Liver (tissue), 9 donors: Measurements from ENCODE around the gene EDDM13. TPM values are rescaled to one million over a fixed set of nuclear protein-coding genes. Genes with fewer than 3 reads are reported as not detected.

Source experiments
- DNase-seq: peaks from one replicate; pipeline ENCODE4 v3.0.0-alpha.2; 2017; ENCODE audit warnings: low spot score
- H3K27ac ChIP-seq, 2 donors: one replicate each; pipeline ENCODE4 v1.7.0; 2013; ENCODE audit warnings: inconsistent platforms in 2 of 2, low read length in 2 of 2, control low read depth in 1 of 2, low read depth in 1 of 2, mild to moderate bottlenecking in 1 of 2
- H3K27me3 ChIP-seq, 4 donors: one replicate each; pipeline versions ENCODE4 v1.6.1 to v1.7.0; 2013; ENCODE audit warnings: low read length in 3 of 4, inconsistent platforms in 1 of 4, mild to moderate bottlenecking in 1 of 4, moderate library complexity in 1 of 4; ENCODE audit not compliant: control insufficient read depth in 4 of 4, insufficient read depth in 4 of 4
- H3K36me3 ChIP-seq, 4 donors: one replicate each; pipeline versions ENCODE4 v1.6.1 to v1.7.0; 2013; ENCODE audit warnings: low read length in 3 of 4, mild to moderate bottlenecking in 3 of 4, low read depth in 1 of 4, moderate library complexity in 1 of 4; ENCODE audit not compliant: control insufficient read depth in 4 of 4, insufficient read depth in 3 of 4
- H3K4me1 ChIP-seq, 4 donors: one replicate each; pipeline versions ENCODE4 v1.6.1 to v1.7.0; 2013; ENCODE audit warnings: low read length in 3 of 4, mild to moderate bottlenecking in 3 of 4, moderate library complexity in 1 of 4; ENCODE audit not compliant: control insufficient read depth in 4 of 4, insufficient read depth in 4 of 4
- H3K4me3 ChIP-seq, 3 donors: one replicate each; pipeline versions ENCODE4 v1.6.1 to v1.7.0; 2013; ENCODE audit warnings: low read length in 3 of 3, control low read depth in 1 of 3, low read depth in 1 of 3, mild to moderate bottlenecking in 1 of 3
- H3K9ac ChIP-seq, 2 donors: one replicate each; pipeline ENCODE4 v1.7.0; 2013; ENCODE audit warnings: low read length in 2 of 2, mild to moderate bottlenecking in 2 of 2, moderate library complexity in 2 of 2, control low read depth in 1 of 2, low read depth in 1 of 2
- H3K9me3 ChIP-seq, 4 donors: one replicate each; pipeline versions ENCODE4 v1.6.1 to v1.7.0; 2013; ENCODE audit warnings: low read length in 3 of 4; ENCODE audit not compliant: control insufficient read depth in 4 of 4
- ATF3 ChIP-seq: IDR thresholded peaks from 2 replicates; pipeline ENCODE4 v1.6.1; 2016; ENCODE audit warnings: antibody characterized with exemption
- CTCF ChIP-seq: fragments of 150-350 bp; IDR thresholded peaks from 2 replicates; pipeline ENCODE4 v1.5.1; 2017; ENCODE audit warnings: improper control_type of control experiment, low read depth, low read length; ENCODE audit not compliant: missing input control
- EGR1 ChIP-seq, 2 donors: IDR thresholded peaks; 2 replicates each; pipeline ENCODE4 v1.6.1; 2016 to 2018; ENCODE audit warnings: antibody characterized with exemption in 2 of 2, low read depth in 2 of 2
- FOXA1 ChIP-seq: IDR thresholded peaks from 2 replicates; pipeline ENCODE4 v1.6.1; 2016; ENCODE audit warnings: antibody characterized with exemption
- FOXA2 ChIP-seq: IDR thresholded peaks from 2 replicates; pipeline ENCODE4 v1.6.1; 2016; ENCODE audit warnings: antibody characterized with exemption
- GABPA ChIP-seq, 2 donors: IDR thresholded peaks in 1 of 2; conservative IDR thresholded peaks in 1 of 2; 2 replicates each; pipeline ENCODE4 v1.6.1; 2016; ENCODE audit warnings: antibody characterized with exemption in 2 of 2, mild to moderate bottlenecking in 1 of 2, moderate library complexity in 1 of 2
- HNF4A ChIP-seq, 2 donors: conservative IDR thresholded peaks; 2 replicates each; pipeline ENCODE4 v1.6.1; 2016; ENCODE audit warnings: antibody characterized with exemption in 2 of 2, mild to moderate bottlenecking in 2 of 2
- JUND ChIP-seq, 2 donors: IDR thresholded peaks; 2 replicates each; pipeline ENCODE4 v1.6.1; 2016; ENCODE audit warnings: antibody characterized with exemption in 2 of 2
- RXRA ChIP-seq, 2 donors: IDR thresholded peaks; 2 replicates each; pipeline ENCODE4 v1.6.1; 2017 to 2018; ENCODE audit warnings: antibody characterized with exemption in 2 of 2, mild to moderate bottlenecking in 1 of 2
- SP1 ChIP-seq: IDR thresholded peaks from 2 replicates; pipeline ENCODE4 v1.6.1; 2018; ENCODE audit warnings: antibody characterized with exemption, mild to moderate bottlenecking
- YY1 ChIP-seq: IDR thresholded peaks from 2 replicates; pipeline ENCODE4 v1.6.1; 2016; ENCODE audit warnings: antibody characterized with exemption, mild to moderate bottlenecking
- WGBS: extraction: QIAGEN DNeasy Blood & Tissue Kit; methylation state at CpG from one replicate; pipeline ENCODE4 v1.1.7; 2013; 5-methylcytosine and 5-hydroxymethylcytosine counted together
- polyA plus RNA-seq, 2 donors: library from polyadenylated mRNA; stranded (reverse) in 1 of 2; unstranded in 1 of 2; fragments of 200-250 nt in 1 of 2; fragments of >200 nt in 1 of 2; fragmentation: Nextera tagmentation in 1 of 2; extraction: Ambion mirVana in 1 of 2; gene quantifications; one replicate each; pipeline versions ENCODE4 v1.2.1 to v1.2.3, GENCODE V29; 2013 to 2015
- total RNA-seq, 2 donors: library from RNA; depleted of rRNA; stranded (reverse); fragments of >200 nt; gene quantifications; one replicate each; pipeline ENCODE4 v1.2.3, GENCODE V29; 2014
- TF ChIP-seq, protein P1 (sequence below): IDR thresholded peaks from 2 replicates; pipeline ENCODE4 v1.6.1; 2016; ENCODE audit warnings: antibody characterized with exemption
- donor health status: healthy.
- donor health status: healthy.
- donor health status: healthy.
- donor health status: healthy.
- donor health status: healthy.

EDDM13 gene
- total and polyA plus RNA-seq, 4 donors: 0.20 TPM; not detected in 3

GRCh38 chr19:56299688-56300087 lies 27.1 kb downstream of the EDDM13 start:
- DNase-seq: no peak
- no peaks in the 10 kb centered on the region for H3K4me1 ChIP-seq
- H3K27ac ChIP-seq: no peak overlapping the region
- no peaks in the 10 kb centered on the region for H3K9me3 ChIP-seq
- no peaks in the 10 kb centered on the region for H3K27me3 ChIP-seq
- H3K4me3 ChIP-seq: no peak overlapping the region
- H3K36me3 ChIP-seq: peaks cover 0 to 27% (median 4%) of the 10 kb centered on the region in 4 donors
- 92% methylated on average over 3 of the region's 3 CpGs for WGBS
- H3K9ac ChIP-seq: no peak overlapping the region
- TF ChIP-seq JUND (IDR thresholded peaks at IDR 0.05) (no peak), RXRA (IDR thresholded peaks at IDR 0.05) (no peak), ATF3 (no peak), GABPA (IDR thresholded peaks at IDR 0.05 in 1 of 2, conservative IDR thresholded peaks at IDR 0.05 in 1 of 2) (no peak), FOXA2 (no peak), YY1 (no peak), CTCF (no peak), FOXA1 (no peak)
- TF ChIP-seq, protein P1, sequence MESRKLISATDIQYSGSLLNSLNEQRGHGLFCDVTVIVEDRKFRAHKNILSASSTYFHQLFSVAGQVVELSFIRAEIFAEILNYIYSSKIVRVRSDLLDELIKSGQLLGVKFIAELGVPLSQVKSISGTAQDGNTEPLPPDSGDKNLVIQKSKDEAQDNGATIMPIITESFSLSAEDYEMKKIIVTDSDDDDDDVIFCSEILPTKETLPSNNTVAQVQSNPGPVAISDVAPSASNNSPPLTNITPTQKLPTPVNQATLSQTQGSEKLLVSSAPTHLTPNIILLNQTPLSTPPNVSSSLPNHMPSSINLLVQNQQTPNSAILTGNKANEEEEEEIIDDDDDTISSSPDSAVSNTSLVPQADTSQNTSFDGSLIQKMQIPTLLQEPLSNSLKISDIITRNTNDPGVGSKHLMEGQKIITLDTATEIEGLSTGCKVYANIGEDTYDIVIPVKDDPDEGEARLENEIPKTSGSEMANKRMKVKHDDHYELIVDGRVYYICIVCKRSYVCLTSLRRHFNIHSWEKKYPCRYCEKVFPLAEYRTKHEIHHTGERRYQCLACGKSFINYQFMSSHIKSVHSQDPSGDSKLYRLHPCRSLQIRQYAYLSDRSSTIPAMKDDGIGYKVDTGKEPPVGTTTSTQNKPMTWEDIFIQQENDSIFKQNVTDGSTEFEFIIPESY: no peak

DNA sequence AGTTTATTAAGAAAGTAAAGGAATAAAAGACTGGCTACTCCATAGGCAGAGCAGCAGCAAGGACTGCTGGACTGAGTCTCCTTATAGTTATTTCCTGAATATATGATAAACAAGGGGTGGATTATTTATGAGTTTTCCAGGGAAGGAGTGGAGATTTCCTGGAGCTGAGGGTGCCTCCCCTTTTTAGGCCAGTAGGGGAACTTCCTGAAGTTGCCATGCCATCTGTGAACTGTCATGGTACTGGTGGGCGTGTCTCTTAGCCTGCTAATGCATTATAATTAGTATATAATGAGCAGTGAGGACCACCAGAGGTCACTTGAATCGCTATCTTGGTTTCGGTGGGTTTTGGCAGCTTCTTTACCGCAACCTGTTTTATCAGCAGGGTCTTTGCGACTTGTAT lies 28.6 kb downstream of the EDDM13 start:
- WGBS: 85% methylated on average over 5 of the region's 5 CpGs
- no peaks in the 10 kb centered on the region for H3K27me3 ChIP-seq
- TF ChIP-seq HNF4A (conservative IDR thresholded peaks at IDR 0.05) (no peak), FOXA2 (no peak), SP1 (no peak), CTCF (no peak), EGR1 (IDR thresholded peaks at IDR 0.05; ENCODE audit: low read depth in 2 of 2) (no peak), YY1 (no peak), GABPA (IDR thresholded peaks at IDR 0.05 in 1 of 2, conservative IDR thresholded peaks at IDR 0.05 in 1 of 2) (no peak), FOXA1 (no peak)
- no peak overlapping the region for H3K9ac ChIP-seq
- DNase-seq: no peak
- no peak overlapping the region for H3K4me3 ChIP-seq
- peaks cover 0 to 29% (median 6%) of the 10 kb centered on the region in 4 donors for H3K36me3 ChIP-seq
- H3K4me1 ChIP-seq: no peaks in the 10 kb centered on the region
- no peaks in the 10 kb centered on the region for H3K9me3 ChIP-seq
- no peak overlapping the region for H3K27ac ChIP-seq
